ENCODE results near the gene NPR1. TPM values are rescaled to one million over a fixed set of nuclear protein-coding genes. Genes with fewer than 3 reads are reported as not detected.

The NPR1 gene
- total RNA-seq, 3 donors from 2014 or later: 2.3 to 16.4 (median 6.0) TPM

DNA sequence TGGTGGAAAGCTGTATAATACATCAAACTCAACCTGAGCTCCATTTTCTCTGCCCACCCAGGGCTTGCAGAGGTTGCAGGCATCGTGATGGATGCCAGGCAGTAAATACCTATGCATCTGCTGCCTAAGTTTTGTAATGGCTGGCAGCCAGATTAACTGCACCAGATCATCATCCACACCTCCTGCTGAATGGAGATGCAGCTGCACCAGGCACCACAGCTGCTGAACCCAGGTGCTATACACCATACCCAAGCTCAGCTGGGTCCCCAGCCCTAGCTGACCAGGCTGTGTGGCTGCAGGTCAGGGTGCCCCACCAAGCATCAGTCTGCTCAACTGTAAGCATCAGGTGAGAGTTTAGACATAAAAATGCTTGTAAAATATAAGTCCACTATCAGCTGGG, 26.7 kb upstream of the NPR1 start:
- H3K4me3 ChIP-seq: no peak overlapping the region
- ATAC-seq (no peak), DNase-seq (peak in 1 of 3 donors; percentile 18)
- intact Hi-C loops (cut with DNase I, micrococcal nuclease): no loop called here
- peaks cover 7% of the 10 kb centered on the region for H3K4me1 ChIP-seq (ENCODE audit: low read depth)
- no peaks in the 10 kb centered on the region for H3K36me3 ChIP-seq (ENCODE audit: low read depth)
- TF ChIP-seq, protein P1, sequence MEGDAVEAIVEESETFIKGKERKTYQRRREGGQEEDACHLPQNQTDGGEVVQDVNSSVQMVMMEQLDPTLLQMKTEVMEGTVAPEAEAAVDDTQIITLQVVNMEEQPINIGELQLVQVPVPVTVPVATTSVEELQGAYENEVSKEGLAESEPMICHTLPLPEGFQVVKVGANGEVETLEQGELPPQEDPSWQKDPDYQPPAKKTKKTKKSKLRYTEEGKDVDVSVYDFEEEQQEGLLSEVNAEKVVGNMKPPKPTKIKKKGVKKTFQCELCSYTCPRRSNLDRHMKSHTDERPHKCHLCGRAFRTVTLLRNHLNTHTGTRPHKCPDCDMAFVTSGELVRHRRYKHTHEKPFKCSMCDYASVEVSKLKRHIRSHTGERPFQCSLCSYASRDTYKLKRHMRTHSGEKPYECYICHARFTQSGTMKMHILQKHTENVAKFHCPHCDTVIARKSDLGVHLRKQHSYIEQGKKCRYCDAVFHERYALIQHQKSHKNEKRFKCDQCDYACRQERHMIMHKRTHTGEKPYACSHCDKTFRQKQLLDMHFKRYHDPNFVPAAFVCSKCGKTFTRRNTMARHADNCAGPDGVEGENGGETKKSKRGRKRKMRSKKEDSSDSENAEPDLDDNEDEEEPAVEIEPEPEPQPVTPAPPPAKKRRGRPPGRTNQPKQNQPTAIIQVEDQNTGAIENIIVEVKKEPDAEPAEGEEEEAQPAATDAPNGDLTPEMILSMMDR (IDR thresholded peaks at IDR 0.05): no peak
- no peaks in the 10 kb centered on the region for H3K9me3 ChIP-seq

DNA sequence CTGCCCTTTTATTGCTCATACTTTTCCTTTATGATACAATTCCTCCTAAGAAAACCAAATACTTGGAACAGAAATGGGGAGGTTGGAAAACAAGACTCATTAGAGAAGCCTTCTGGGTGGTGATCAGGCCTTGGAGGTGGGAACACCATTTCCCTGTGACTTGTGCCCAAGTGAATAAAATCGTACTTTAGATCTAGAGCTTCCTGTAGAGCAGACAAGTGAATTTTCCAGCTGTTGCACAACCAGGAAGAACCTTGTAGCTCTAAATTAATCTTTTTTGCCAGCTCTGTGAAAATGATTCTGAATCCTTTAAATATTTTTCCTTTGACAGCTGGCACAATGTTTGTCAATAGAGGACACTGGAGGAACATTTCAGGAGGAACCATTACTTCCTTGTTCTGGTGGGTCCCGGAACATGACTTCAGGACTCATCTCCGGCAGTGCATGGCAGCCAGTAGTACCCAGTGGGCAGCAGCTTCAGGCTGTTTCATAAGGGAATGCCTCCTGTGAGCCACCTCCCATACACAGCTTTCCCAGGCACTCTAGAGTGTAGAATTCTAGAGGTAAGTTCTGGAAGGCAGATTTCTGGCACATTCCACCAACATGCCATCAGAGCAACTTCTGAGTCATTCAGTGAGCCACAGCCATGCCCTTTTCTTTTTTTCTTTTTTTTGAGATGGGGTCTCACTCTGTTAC, 25.5 kb upstream of the NPR1 start:
- H3K36me3 ChIP-seq (ENCODE audit: low read depth): no peaks in the 10 kb centered on the region
- DNase-seq (peak in 1 of 3 donors; percentile 50), ATAC-seq (peak; percentile 69)
- H3K4me1 ChIP-seq (ENCODE audit: low read depth): peaks cover 7% of the 10 kb centered on the region
- intact Hi-C loops (cut with DNase I, micrococcal nuclease): no loop called here
- H3K4me3 ChIP-seq: no peak overlapping the region
- H3K9me3 ChIP-seq: no peaks in the 10 kb centered on the region
- TF ChIP-seq, protein P1 (IDR thresholded peaks at IDR 0.05): no peak

DNA sequence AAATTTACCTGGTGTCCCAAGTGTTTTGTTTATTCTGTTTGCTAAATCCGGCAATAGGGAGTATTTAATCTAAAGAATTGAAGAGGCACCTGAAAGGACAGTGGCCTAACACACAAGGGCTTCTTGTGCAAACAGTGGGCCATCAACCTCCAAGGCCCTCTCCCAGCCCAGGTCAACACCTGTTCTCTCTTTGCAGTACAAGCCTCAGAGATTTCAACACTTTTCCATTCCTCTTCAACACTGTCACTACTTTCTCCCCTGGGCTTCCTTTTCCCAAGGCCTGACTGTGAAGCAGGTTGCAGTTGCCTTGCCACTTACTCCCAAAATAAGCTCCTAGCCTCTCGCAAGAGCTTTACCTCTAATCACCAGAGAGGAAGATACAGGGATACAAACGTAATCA, 23.2 kb upstream of the NPR1 start:
- no peak for ATAC-seq
- TF ChIP-seq, protein P1 (IDR thresholded peaks at IDR 0.05): no peak
- H3K4me1 ChIP-seq (ENCODE audit: low read depth): peaks cover 15% of the 10 kb centered on the region
- no peaks in the 10 kb centered on the region for H3K36me3 ChIP-seq (ENCODE audit: low read depth)
- no peaks in the 10 kb centered on the region for H3K9me3 ChIP-seq
- H3K4me3 ChIP-seq: no peak overlapping the region
- intact Hi-C loops (cut with DNase I, micrococcal nuclease): no loop called here
- no peak for DNase-seq

DNA sequence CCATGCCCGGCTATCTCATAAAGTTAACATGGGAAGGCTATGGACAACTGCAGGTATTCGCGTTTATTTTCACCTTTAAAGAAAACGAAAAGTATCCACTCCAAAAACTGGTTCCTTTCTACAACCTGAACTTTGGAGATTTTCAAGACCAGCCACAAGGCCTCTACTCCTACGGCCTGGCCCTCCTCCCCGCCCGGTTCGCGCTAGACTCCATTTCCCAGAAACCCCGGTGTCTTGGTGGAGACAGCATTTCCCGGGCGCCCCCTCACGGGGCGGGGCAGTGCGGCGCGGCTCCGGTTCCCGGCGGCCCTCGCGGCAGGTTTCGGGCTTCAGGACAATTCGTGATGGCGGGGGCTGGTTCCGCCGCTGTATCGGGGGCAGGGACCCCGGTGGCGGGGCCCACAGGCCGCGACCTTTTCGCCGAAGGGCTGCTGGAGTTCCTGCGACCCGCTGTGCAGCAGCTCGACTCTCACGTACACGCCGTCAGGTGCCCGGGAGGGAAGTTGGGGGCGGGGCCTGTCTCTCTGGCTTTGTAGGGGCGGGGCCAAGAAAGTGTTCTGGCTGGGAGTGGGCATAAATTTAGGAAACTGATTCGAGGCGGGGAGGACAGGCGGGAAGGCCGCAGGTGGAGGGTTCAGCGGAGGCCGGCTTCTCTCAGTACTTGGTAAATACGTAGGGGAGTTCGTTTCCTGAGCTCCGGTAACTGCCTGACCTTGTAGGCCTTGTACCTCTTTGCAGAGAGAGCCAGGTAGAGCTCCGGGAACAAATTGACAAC, 19.9 kb upstream of the NPR1 start, which contains the start of gene SNAPIN:
TSS of gene SNAPIN (plus strand) at position 304 of the 775 bp plus-strand sequence. CDS start at position 345, 41 bp downstream.
- ATAC-seq: peak; percentile 98
- Histone ChIP-seq H3K4me1 (ENCODE audit: low read depth) (peaks cover 8% of the 10 kb centered on the region), H3K4me3 (peak within 1 kb of the TSS; percentile 33), H3K9me3 (no peaks in the 10 kb centered on the region), H3K36me3 (ENCODE audit: low read depth) (peaks cover 6% of the 10 kb centered on the region)
- intact Hi-C loops (cut with DNase I, micrococcal nuclease): no loop called here
- peak; percentile 93 to 95 (median 95) for DNase-seq
- TF ChIP-seq, protein P1 (IDR thresholded peaks at IDR 0.05): peak; percentile 12

DNA sequence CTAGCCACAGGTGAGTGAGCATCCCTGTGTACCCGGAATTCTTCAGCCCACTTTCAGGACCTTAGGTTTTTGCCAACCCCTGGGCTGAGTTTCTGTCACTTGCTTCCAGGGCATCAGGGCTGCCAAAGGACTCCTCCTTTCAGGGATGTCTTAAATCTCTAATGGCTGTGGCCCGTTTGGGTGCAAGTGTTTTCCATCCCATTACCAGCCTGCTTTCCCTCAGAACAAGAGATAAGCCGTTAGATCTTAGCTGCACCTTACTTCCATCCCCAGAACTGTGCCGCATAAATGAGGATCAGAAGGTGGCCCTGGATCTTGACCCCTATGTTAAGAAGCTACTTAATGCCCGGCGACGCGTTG, 19.3 kb upstream of the NPR1 start:
- H3K9me3 ChIP-seq: no peaks in the 10 kb centered on the region
- peaks cover 6% of the 10 kb centered on the region for H3K36me3 ChIP-seq (ENCODE audit: low read depth)
- no peak for ATAC-seq
- DNase-seq: no peak
- TF ChIP-seq, protein P1 (IDR thresholded peaks at IDR 0.05): no peak
- H3K4me1 ChIP-seq (ENCODE audit: low read depth): peaks cover 8% of the 10 kb centered on the region
- intact Hi-C loops (cut with DNase I, micrococcal nuclease): no loop called here
- peak overlapping the region; percentile 33 for H3K4me3 ChIP-seq
